CD4-positive, alpha-beta T cell treated with Interleukin-6 for 4 hours (primary cell): ENCODE data around the gene MYH6.
"Not testable (repeated sequence)": the region's sequence is repeated elsewhere in the genome, so short reads cannot be mapped to it uniquely, and the experiment has no call there.

ENCODE experiments used
- DNase-seq: peaks from one replicate; pipeline ENCODE4 v3.0.0-alpha.2; 2020; ENCODE audit warnings: mixed read lengths

The MYH6 gene

DNA sequence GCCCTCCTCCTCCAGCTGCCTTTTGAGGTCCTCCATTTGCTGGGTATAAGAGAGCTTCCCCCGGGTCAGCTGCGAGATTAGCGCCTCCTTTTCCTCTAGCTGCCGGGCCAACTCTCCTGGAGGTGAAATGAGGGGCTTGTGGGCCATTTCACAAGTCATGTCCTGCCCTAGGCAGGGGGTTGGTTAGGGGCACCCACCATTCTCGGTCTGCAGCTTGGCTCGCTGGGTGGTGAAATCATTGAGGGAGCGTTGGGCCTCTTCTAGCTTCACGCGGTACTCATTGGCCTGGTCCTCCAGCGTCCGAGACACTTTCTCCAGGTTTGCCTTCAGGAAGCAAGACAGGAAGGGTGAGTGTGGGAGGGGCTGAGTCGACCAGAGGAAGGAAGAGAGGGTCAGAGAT, 18.7 kb downstream of the MYH6 start:
- no peak for DNase-seq

- DNase-seq: no peak
Measured at GRCh38 chr14:23388996-23389395, 19.1 kb downstream of the MYH6 start.

DNA sequence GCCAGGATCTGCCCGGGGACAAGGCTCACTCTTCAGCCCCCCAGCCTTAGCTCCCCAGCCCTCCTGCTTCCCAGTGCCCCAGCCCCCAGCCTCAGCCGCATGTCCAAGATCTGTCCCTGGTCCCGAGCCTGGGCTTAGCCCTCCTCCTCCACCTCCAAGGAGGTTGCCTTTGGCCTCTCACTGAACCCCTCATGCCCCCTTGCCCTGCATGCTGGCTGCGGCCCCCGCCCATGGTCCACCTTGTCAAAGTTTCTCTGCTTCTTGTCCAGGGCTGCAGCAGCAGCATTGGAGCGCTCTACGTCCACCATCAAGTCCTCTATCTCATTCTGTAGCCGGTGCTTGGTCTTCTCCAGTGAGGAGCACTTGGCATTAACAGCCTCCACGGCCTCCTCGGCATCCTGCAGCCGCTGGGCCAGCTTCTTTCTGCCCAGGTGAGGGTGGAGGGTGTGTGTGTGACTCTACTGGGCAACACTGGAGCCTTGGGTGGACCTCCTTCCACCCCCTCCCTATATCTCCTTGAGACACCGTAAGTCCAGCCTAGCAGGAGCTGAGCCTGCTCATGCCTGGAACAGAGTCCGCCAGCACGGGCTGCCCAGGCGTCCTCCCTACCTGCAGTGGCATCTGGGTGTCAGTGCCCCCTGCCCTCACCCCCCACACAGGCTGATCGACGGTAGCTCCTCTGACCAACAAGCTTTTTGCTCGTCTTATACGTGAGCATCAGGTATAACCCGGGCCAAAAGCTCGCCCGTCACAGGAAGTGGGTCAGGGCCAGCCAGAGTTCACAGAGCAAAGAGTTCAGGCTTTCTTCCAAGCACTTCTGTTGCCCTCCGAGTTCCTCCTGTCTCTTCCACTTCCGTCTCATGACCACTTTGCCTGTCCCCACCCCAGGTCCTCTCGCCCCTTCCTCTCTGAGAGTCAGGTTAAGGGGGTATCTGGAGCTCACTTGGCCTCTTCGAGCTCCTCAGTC, 19.9 kb downstream of the MYH6 start:
- DNase-seq: no peak

GRCh38 chr14:23386999-23387398, 21.1 kb downstream of the MYH6 start:
- no peak for DNase-seq

GRCh38 chr14:23386266-23386657, 21.8 kb downstream of the MYH6 start:
- DNase-seq: not testable (repeated sequence)

GRCh38 chr14:23385642-23386265, 22.3 kb downstream of the MYH6 start:
- no peak for DNase-seq

DNA sequence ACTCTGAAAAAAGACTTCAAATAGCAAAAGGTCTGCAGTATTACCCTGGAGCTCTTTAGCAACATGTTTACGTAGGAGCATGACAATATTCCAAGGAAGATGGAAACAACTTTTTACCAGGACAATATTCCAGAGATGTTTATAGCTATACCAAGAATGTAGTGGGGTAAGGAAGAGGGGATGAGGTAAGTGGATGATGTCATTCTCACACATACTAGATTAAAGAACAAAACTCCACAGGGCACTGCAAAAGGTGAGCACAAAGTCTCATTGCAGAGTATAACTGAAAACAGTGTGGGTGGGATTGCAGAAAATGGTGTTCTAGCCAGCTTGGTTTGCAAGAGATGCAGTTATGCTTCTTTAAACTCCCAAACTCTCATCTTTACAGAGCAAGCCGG, 22.8 kb downstream of the MYH6 start:
- no peak for DNase-seq

DNA sequence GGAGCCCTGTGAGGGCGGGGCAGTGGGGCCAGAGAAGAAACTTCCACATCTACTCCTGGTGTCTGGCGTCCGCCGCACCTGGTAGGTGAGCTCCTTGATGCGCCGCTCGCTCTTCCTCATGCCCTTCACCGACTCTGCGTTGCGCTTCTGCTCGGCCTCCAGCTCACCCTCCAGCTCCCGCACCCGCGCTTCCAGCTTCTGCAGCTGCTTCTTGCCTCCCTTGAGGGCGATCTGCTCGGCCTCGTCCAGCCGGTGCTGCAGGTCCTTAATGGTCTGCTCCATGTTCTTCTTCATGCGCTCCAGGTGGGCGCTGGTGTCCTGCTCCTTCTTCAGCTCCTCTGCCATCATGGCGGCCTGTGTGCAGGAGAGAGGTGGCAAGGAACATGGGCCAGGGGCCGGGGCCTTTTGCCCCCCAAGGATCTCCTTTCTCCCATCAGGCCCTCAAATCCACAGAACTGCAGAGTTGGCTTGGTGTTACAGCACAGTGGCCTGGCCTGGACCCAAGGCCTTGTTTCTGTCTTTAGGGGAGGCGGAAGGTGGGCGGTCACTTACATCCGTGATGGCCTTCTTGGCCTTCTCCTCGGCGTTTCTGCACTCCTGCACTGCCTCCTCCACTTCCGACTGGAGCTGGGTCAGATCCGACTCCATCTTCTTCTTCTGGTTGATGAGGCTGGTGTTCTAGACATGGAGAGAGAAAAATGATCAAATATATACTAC, 23.6 kb downstream of the MYH6 start:
- DNase-seq: no peak

DNA sequence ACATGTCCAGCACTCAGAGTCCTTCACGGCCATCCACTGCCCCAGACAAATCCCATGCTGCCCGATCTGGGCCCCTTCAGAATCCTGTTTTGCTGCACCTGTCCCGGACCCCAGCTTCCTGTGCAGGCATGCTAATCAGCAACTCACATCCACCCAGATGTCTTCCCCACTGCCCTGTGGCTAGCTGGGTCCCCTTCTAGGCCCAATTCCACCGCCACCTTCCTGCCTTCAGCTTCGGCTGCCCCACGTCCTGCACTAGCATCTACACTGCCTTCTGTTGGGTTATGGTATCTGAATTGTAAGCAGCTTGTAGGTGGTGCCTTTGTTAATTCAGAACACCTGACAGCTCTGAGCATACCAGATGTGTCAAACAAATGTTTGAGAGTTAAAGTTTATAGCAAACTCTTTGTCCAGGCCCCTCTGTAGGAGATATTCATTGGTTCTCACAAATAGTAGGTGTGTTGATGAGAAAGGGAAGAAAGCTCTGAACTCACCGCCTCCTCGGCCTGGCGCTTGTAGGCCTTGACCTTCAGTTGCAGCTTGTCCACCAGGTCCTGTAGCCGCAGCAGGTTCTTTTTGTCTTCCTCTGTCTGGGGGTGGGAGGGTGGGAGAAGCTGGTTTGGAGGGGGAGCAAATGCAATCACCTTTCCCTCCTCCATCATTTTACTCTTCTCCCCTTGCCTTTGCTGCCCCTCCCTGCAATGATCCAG, 25.2 kb downstream of the MYH6 start:
- no peak for DNase-seq

DNA sequence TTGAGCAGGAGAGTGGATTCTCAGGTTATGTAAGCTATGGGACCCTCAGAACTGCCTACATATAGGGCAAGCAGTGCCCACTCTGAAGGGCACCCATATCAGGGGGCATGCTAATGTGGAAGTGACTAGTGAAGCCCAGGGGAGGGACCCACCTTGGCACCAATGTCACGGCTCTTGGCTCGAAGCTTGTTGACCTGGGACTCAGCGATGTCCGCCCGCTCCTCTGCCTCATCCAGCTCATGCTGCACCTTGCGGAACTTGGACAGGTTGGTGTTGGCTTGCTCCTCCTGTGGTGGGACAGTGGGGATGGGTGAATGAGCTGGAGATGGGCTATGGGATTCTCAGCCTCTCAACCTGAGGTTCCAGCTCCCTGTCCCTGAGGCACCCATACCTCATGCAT, 25.8 kb downstream of the MYH6 start:
- no peak for DNase-seq

DNA sequence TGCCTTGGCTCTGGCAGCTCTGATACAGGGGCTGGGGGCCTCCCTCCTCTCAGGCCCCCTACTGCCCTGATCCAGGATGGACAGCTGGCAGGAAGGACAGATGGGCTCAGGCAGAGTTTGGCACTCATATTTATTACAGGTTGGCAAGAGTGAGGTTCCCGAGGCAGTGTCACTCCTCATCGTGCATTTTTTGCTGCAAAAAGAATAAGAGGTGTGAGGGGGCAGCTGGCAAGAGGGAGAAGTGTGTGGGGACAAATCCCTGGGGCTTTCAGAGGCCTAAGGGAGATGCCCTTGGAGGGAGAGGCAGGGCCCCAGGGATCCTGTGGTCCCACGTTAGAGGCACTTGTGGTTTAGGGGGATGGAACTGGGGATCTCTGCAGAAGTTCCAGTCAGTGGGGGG, 26.2 kb downstream of the MYH6 start:
- DNase-seq: no peak

DNA sequence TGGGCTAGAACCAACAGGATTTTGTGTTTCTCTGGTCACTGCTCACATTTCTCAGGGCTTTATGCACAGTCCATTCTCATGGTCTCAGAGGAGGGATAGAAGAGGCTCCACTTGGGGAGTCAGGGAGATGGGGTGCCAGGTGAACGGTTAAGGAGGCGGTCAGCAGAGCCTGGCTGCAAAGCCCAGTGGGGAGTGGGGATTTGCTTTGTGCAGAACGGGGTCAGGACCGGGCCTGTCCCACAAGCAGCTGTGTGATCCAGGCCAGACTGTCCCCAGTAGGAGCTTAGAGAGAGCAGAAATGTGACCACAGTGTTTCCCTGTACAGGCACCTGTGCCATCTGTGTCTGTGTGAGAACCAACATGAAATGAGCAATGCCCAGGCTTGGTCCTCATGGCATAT, 27.1 kb downstream of the MYH6 start:
- no peak for DNase-seq

- no peak for DNase-seq
Measured at GRCh38 chr14:23380197-23380914, 27.7 kb downstream of the MYH6 start.

DNA sequence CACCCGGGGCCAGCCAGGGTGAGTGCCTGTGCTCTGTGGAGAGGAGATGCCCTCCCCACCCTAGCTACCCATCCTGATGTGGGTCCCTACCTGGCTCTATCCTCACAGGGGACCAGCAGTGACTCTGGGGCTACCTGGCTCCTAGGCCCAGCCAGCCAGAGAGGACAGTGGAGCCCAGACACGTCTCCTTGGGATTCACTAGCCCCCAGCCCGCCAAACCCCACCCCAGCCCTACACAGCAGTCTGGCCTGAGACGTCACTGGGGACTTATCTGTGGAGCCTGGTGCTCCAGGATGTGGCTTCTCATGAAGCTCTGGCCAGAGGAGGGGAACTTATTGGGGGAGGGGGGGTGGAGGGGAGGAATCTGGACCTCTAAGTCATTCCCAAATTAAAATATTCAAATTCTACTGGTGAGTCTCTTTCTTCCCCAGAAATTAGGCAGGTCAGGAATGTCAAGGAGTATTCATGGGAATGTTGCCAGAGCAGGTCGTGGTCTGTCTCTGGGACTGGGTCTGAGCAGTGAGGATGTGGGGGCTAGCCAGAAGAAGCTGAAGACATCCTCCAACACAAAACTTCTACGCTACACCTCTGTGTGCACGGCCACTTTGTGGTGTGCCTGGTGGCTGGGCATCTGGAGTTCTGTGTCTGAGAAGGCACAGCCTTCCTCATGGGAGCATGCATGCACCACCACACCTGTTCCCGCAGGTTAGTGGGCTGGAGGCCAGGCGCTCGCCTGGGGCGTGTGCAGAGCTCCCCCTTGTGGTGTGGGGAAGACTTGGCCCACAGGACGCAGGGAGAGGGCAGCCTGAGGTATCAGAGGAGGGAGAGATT, 28.5 kb downstream of the MYH6 start:
- peak; percentile 80 for DNase-seq

DNA sequence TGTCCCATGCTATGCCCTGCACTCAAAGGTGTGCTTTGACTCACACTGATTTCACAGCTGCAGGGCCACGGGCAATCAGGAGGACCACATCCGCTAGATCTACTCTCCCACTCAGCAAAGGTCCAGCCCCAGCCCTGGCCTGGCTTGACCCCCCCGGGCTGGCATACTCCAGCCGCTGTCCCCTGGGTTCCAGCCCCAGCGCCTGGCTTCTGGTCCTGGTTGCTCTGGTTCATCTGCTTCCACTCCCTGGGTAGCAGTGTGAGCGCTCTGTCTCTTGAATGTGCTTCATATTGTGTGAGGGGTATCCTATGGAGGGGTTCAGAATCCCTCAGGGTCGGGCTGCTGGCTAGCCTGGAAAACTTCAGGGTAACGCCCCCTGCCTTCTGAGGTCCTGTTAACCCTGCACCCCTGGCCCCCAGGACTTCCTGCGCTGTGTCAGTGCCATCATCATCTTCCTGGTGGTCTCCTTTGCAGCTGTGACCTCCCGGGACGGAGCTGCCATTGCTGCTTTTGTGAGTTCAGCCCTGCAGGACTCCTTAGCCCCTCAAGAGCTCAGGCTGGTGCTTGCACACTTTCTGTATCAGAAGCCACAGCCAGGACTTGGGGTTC, 29.4 kb downstream of the MYH6 start:
- DNase-seq: no peak

DNA sequence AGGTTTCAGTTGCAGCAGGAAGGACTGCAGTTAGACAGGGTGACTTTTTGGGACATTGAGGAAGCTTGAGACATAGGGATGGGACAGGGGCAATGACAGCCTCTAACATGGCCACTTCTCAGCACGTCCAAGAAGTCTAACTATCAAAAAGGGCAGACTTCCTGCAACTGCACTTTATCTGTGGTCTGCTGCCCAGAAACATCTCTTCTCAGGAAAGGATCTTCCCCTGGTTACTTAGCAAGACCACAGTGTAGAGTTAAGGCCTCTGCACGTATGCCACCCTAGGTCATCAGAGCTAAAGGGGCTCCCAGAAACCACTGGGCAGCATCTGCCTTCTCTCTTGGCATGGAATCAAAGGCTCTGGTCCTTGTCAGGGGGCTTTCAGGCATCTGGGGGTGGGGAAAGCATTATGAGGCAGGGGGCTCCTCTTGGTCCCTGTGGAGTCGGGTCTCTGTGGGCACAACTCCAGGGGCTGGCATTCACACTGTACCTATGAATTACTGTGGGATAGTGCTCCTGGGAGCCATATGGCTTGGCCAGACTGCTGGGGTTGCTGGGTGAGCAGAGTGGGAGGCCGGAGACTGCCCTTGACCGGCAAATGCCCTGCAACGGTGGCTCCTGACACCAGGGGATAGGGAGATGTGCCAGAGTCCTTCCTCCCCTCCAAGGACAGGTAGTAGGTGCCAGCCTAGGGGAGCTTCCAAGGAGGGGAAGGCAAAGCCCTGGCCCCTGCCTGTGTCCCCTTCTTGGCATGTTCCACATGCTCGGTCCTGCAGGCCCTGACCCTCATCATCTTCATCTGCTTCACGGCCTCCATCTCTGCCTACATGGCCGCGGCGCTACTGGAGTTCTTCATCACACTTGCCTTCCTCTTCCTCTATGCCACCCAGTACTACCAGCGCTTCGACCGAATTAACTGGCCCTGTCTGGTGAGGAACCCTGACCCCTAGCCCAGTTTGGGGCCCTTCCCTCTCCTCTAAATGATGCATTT, 30.2 kb downstream of the MYH6 start:
- no peak for DNase-seq

- DNase-seq: no peak
Measured at GRCh38 chr14:23377198-23377550, 30.9 kb downstream of the MYH6 start.

DNA sequence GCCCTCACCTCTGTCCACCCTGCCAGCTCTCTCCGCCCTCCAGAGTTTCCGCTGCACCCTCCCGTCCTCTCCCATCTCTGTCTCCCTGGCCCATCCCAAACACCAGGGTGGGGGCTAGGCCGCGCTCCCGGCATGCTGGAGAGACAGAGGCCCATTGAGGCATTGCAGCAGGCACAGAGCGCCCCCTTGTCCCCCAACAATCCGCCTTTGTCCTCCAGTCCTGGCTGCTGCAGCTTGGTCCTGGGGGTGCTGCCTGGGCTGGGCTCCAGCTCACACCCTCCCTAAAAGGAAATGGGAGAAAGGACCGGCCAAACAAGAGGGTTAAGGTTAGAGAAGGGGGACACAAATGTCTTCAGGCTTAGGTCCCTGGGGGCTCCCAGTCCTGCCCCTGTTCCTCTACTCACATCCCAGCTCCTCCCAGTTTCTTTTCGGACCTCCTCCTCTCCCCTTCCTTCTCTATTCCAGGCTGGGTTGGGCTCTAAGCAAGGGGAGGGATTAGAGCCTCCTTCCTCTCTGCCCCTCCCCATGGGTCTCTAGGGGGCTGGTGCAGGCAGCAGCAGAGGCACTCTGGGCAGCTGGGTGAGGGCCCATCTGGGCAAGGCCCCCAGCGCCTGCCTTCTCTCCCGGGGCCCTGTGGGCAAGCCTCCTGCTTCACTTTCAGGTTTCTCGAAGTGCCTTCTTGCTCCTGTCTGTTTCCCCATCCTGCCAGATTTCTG, 31.4 kb downstream of the MYH6 start, which contains the start of gene CMTM5:
TSS of gene CMTM5 (plus strand) at position 565 of the 716 bp plus-strand sequence. CDS start 206 bp downstream, outside the sequence.
- no peak for DNase-seq
